Activated CD8-positive, alpha-beta T cell treated with anti-CD3 and anti-CD28 coated beads for 36 hours (primary cell): Measurements from ENCODE around the gene OXT. TPM values are rescaled to one million over a fixed set of nuclear protein-coding genes. Genes with fewer than 3 reads are reported as not detected.

ENCODE experiments used
- ATAC-seq: fragments of 200-7000 bp; cut with Tn5 transposase; one replicate; pipeline ENCODE4 v1.10.0; 2021; ENCODE audit warnings: mild to moderate bottlenecking, moderate library complexity
- CTCF ChIA-PET: fragments of 350-600 bp; sonication (Branson Sonifier 250); formaldehyde crosslinking; loops from one replicate; lab custom pipeline; 2021; ENCODE audit warnings: antibody characterized with exemption; lab: Charles Lee
- POLR2A ChIA-PET: fragments of 350-600 bp; sonication (Branson Sonifier 250); formaldehyde crosslinking; loops from one replicate; lab custom pipeline; 2021; ENCODE audit warnings: antibody characterized with exemption; lab: Charles Lee
- DNase-seq: peaks from one replicate; pipeline ENCODE4 v3.0.0-alpha.2; 2020
- H3K27ac Mint-ChIP-seq: one replicate; pipeline ENCODE4 v1.8.0; 2021; ENCODE audit warnings: mild to moderate bottlenecking, mixed read lengths
- H3K27me3 Mint-ChIP-seq: one replicate; pipeline ENCODE4 v1.8.0; 2021; ENCODE audit warnings: mixed read lengths
- H3K36me3 Mint-ChIP-seq: one replicate; pipeline ENCODE4 v1.8.0; 2021; ENCODE audit warnings: low read depth, mixed read lengths
- H3K4me1 Mint-ChIP-seq: one replicate; pipeline ENCODE4 v1.8.0; 2021; ENCODE audit warnings: low read depth, mixed read lengths
- H3K4me3 Mint-ChIP-seq: one replicate; pipeline ENCODE4 v1.8.0; 2021; ENCODE audit warnings: mild to moderate bottlenecking, moderate library complexity, mixed read lengths
- H3K9me3 Mint-ChIP-seq: one replicate; pipeline ENCODE4 v1.8.0; 2021; ENCODE audit warnings: mixed read lengths
- intact Hi-C: fragments of 100-400 bp; cut with micrococcal nuclease; formaldehyde crosslinking; loops from one replicate; pipeline ENCODE4 v1.10.0; 2022
- total RNA-seq, 2 experiments: library from RNA; stranded (reverse); gene quantifications; one replicate each; pipeline ENCODE4 v1.2.3, GENCODE V29; 2021
- TF ChIP-seq, protein P1 (sequence below): fragments of 200-600 bp; IDR thresholded peaks from one replicate; pipeline ENCODE4 v1.8.0; 2022; ENCODE audit warnings: antibody characterized with exemption, mild to moderate bottlenecking

The OXT gene
- total RNA-seq, 2 experiments from 2014 or later = not detected

DNA sequence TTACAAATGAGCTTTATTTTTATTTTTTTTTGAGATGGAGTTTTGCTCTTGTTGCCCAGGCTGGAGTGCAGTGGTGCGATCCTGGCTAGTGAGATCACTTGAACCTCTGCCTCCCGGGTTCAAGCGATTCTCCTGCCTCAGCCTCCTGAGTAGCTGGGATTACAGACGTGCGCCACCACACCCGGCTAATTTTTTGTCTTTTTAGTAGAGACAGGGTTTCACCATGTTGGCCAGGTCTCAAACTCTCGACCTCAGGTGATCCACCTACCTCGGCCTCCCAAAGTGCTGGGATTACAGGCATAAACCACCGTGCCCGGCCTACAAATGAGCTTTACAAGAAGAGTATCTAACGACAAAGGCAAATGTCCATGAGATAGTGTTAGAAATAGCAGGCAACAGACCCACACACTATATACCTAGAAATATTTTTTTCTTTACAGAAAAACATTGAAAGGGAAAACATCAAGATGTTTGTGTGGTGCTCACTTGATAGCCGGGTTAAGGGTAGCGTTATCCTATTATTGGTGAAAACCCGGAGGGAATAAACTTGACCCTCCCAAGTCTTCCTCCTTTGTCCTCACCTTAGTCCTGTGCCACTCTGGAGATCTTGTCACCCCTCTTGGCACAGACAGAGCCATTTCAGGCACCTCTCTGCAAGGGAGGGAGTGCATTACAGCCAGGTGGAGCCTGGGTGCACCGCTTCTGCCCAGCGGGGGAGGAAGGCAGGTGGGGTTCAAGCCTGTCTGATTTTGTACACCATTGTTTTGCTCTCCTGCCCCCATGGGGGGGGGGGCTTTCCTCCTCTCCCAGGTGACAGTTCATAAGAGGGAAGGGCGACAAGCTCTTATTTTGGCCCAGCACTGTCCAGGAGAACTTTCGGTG, 34.1 kb downstream of the OXT start:
- POLR2A ChIA-PET = interaction anchor here (1.0 kb wide), 1 partner anchor 132 kb away, joined by 3 read pairs; no protein-coding TSS in a partner anchor
- no peaks in the 10 kb centered on the region for H3K27me3 Mint-ChIP-seq
- H3K4me1 Mint-ChIP-seq = peaks cover 16% of the 10 kb centered on the region

DNA sequence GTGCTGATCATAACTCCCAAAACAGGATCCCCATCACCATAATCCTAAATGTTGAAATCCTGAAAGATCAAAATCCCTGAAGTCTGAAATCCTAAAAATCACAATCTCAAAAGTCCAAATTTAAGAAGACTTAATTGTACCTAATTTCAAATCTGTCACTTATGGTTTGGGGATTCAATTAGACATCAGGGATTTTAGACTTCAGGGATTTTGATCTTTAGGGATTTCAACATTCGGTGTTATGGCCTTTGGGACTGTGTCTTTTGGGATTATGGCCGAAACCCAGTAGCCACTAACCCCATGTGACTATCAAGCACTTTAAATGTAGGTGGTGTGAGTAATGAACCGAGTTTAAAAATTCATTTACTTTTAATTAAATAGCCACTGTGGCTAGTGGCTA, 34.8 kb downstream of the OXT start:
- DNase-seq = no peak
- TF ChIP-seq, protein P1, sequence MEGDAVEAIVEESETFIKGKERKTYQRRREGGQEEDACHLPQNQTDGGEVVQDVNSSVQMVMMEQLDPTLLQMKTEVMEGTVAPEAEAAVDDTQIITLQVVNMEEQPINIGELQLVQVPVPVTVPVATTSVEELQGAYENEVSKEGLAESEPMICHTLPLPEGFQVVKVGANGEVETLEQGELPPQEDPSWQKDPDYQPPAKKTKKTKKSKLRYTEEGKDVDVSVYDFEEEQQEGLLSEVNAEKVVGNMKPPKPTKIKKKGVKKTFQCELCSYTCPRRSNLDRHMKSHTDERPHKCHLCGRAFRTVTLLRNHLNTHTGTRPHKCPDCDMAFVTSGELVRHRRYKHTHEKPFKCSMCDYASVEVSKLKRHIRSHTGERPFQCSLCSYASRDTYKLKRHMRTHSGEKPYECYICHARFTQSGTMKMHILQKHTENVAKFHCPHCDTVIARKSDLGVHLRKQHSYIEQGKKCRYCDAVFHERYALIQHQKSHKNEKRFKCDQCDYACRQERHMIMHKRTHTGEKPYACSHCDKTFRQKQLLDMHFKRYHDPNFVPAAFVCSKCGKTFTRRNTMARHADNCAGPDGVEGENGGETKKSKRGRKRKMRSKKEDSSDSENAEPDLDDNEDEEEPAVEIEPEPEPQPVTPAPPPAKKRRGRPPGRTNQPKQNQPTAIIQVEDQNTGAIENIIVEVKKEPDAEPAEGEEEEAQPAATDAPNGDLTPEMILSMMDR = no peak
- no peak for ATAC-seq
- H3K27me3 Mint-ChIP-seq = no peaks in the 10 kb centered on the region
- H3K27ac Mint-ChIP-seq = no peak overlapping the region
- no peak overlapping the region for H3K4me3 Mint-ChIP-seq
- H3K36me3 Mint-ChIP-seq = peaks cover under 1% of the 10 kb centered on the region
- POLR2A ChIA-PET = no interaction called here
- intact Hi-C loops = no loop called here
- H3K4me1 Mint-ChIP-seq = peaks cover 16% of the 10 kb centered on the region
- no peaks in the 10 kb centered on the region for H3K9me3 Mint-ChIP-seq
- CTCF ChIA-PET = interaction anchor here (1.0 kb wide), 1 partner anchor 36 kb away, joined by 3 read pairs; no protein-coding TSS in a partner anchor

More for the DNA sequence above, 34.1 kb downstream of the OXT start:
- CTCF ChIA-PET = no interaction called here
- no peak for DNase-seq
- no peaks in the 10 kb centered on the region for H3K9me3 Mint-ChIP-seq
- H3K36me3 Mint-ChIP-seq = no peaks in the 10 kb centered on the region
- no peak for ATAC-seq
- H3K27ac Mint-ChIP-seq = no peak overlapping the region
- intact Hi-C loops = no loop called here
- TF ChIP-seq, protein P1 = no peak
- H3K4me3 Mint-ChIP-seq = no peak overlapping the region

DNA sequence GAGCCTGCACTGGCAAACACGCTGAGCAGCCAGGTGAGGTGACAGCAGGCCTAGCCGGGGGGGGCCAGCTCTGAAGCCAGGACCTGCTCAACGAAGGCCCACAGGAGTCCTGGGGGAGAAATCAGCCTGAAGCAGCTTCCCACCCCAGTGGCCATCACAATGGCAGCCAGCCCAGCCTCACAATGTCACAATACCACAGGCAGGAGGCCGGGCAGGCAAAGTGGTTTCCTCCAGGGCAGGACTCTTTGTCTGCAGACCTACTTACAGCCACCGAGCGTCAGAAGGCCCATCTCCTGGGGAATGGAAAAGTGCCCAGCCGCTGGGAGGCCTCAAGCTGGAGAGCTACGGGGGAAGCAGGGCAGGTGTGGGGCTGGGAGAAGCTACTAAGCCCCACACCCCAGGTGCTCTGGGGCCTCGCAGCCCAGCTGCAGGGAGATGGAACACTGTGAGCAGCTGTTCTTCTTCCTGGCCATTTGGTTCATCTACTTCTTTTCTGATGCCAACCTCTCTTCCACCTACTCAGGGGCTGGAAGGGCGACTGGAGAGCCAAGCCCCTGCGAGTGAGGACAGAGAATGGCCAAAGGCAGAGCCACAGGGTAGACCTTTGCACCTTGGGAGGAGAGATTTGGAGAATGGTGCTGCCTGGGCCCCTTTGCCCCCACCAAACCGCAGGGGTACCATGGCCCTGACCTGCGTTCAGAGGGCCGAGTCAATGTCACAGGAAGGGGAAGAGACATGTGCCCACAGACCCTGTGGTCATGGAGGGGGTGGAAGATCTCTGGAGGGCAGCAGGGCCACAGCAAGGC, 35.4 kb downstream of the OXT start:
- peaks cover 13% of the 10 kb centered on the region for H3K4me1 Mint-ChIP-seq
- no peaks in the 10 kb centered on the region for H3K9me3 Mint-ChIP-seq
- no peak overlapping the region for H3K27ac Mint-ChIP-seq
- no peak for ATAC-seq
- intact Hi-C loops = no loop called here
- H3K36me3 Mint-ChIP-seq = peaks cover 2% of the 10 kb centered on the region
- H3K27me3 Mint-ChIP-seq = no peaks in the 10 kb centered on the region
- ChIA-PET CTCF (interaction anchor here (1.0 kb wide), 1 partner anchor 37 kb away, joined by 3 read pairs; no protein-coding TSS in a partner anchor), POLR2A (no interaction called here)
- H3K4me3 Mint-ChIP-seq = no peak overlapping the region
- TF ChIP-seq, protein P1 = no peak
- no peak for DNase-seq

DNA sequence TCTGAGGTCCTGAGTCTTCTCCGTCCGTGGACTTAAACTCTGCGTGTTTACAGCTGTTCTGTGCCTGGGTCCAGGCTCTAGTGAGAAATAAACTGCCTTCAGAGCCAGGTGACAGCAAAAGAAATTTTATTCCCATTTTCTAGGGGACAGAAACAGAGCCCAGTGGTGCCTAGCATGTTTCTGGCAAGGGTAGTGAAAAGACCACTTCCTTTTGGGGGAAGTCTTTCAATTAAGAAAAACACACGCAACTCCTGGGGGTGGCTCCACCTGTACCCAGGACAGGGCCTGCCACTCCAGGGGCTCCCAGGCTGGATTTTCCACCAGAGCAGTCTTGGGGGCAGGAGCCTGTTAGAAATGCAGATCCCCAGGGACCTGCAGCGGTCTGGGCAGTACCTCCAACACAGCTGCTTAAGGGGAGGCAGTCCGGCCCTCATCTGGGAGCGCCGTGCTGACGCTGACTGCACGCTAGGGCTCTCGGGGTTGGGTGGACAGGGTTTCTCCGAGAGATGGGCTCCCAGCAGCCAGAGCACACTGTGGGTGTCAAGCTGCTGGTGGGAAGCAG, 36.1 kb downstream of the OXT start:
- no peak overlapping the region for H3K27ac Mint-ChIP-seq
- H3K36me3 Mint-ChIP-seq = peaks cover 2% of the 10 kb centered on the region
- H3K4me3 Mint-ChIP-seq = no peak overlapping the region
- POLR2A ChIA-PET = no interaction called here
- ATAC-seq = no peak
- TF ChIP-seq, protein P1 = no peak
- H3K27me3 Mint-ChIP-seq = no peaks in the 10 kb centered on the region
- no peaks in the 10 kb centered on the region for H3K9me3 Mint-ChIP-seq
- intact Hi-C loops = no loop called here
- H3K4me1 Mint-ChIP-seq = peaks cover 6% of the 10 kb centered on the region
- CTCF ChIA-PET = no interaction called here
- DNase-seq = no peak
